ENCODE data around the gene ILDR1. TPM values are rescaled to one million over a fixed set of nuclear protein-coding genes. Genes with fewer than 3 reads are reported as not detected.

The ILDR1 gene
- not detected in 2 replicates for total RNA-seq

DNA sequence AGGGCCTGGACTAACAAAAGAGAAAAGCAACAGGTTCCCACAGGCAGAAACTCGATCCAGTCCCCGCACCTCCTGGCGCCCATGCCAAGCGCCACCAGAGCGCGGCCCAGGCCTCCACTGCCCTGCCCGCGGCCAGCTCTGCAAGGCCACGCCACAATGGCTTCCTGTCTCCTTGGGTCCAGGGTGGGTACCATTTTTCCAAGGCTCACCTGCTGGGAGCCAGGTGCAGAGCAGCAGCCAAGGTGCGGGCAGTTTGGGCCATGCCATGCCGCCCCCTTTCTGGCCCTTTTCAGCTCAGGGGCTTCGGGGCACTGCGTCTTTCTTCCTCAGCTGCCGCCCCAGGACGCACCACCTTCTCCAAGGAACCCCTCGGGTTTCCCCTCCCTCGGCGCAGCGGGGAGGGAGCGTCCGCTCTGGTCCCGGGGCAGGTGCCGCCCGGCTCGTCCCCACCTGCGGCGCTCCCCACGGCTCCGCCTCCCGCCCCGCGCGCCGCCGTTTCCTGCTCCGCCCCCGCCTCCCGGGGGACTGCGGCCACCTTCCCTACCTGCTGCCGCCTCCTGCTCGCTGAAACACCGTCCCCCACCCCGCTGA lies at the start of gene ILDR1:
ILDR1 (minus strand) TSS at position 437 of the 591 bp plus-strand sequence; CDS start at position 267, 170 bp downstream.

DNA sequence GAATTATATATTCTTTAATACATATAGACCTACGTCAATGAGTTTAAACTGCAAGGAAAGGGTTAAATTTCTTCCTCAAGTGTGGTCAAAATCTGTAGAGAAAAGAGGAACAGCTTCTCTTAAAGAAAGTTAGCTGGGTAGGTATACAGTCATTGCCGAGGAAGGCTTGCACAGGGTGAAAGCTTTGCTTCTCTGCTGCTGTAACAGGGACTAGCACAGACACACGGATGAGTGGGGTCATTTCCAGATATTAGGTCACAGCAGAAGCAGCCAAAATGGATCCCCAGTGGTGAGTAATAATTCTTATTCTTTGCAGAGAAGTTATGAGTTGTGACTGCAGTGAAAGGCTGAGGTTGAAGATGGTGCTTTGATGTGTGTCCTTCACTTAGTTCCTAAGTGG lies 33.2 kb upstream of the ILDR1 start, which contains the start of gene CD86:
CD86 (plus strand) TSS at position 148 of the 400 bp plus-strand sequence; CDS start at position 276, 128 bp downstream.

Small RNAs within 50 kb of the gene (small RNA-seq; reads per million reads assigned to genes)
- not detected for gene RF00019

Other genes with a start within 250 kb of the ILDR1 start
- gene IQCB1, start 187.2 kb downstream of the ILDR1 start, total RNA-seq: 14.3 and 16.1 TPM in 2 replicates
- gene EAF2, start 187.0 kb downstream of the ILDR1 start, total RNA-seq: 3.7 and 11.8 TPM in 2 replicates
- gene SLC15A2, start 127.8 kb downstream of the ILDR1 start, total RNA-seq: 3.7 and 9.4 TPM in 2 replicates
- 0.79 and 2.0 TPM in 2 replicates for gene CD86, start 33.1 kb upstream of the ILDR1 start, total RNA-seq
- gene CASR, start 161.4 kb upstream of the ILDR1 start, total RNA-seq: under 0.01 TPM in 1 of 2 replicates, not detected in the other